ENCODE data around the gene SH3RF3. TPM values are rescaled to one million over a fixed set of nuclear protein-coding genes. Genes with fewer than 3 reads are reported as not detected.

The SH3RF3 gene
- total RNA-seq, 2 donors from 2014 or later, result 1.4 to 17.0 TPM

GRCh38 chr2:109487871-109488655, 359.1 kb downstream of the SH3RF3 start:
- Histone ChIP-seq H3K4me3 (no peak overlapping the region), H3K4me1 (replicated peaks) (no peaks in the 10 kb centered on the region), H3K27ac (no peak overlapping the region), H3K36me3 (no peaks in the 10 kb centered on the region), H3K9me3 (no peaks in the 10 kb centered on the region), H3K27me3 (replicated peaks; ENCODE audit: insufficient read depth) (no peaks in the 10 kb centered on the region)
- intact Hi-C loops (cut with DNase I), result no loop called here
- DNase-seq (ENCODE audit: low spot score), result no peak
- 89% methylated on average over 14 of the region's 14 CpGs for WGBS
- no peak for TF ChIP-seq POLR2AphosphoS5 (IDR thresholded peaks at IDR 0.05)

- no peaks in the 10 kb centered on the region for H3K27me3 ChIP-seq (replicated peaks; ENCODE audit: insufficient read depth)
- no peaks in the 10 kb centered on the region for H3K36me3 ChIP-seq
- no peak for DNase-seq (ENCODE audit: low spot score)
- no peak overlapping the region for H3K27ac ChIP-seq
- whole genome bisulfite sequencing, result 93% methylated on average over 8 of the region's 9 CpGs
- H3K4me1 ChIP-seq (replicated peaks), result no peaks in the 10 kb centered on the region
- TF ChIP-seq POLR2AphosphoS5 (IDR thresholded peaks at IDR 0.05), result no peak
- TF ChIP-seq POLR2A (IDR thresholded peaks at IDR 0.05), result no peak
- TF ChIP-seq CTCF (IDR thresholded peaks at IDR 0.05), result no peak
- intact Hi-C loops (cut with DNase I), result no loop called here
- H3K4me3 ChIP-seq, result no peak overlapping the region
- no peaks in the 10 kb centered on the region for H3K9me3 ChIP-seq
Observed at GRCh38 chr2:109489296-109489695, 360.3 kb downstream of the SH3RF3 start.

GRCh38 chr2:109493176-109493935, 364.4 kb downstream of the SH3RF3 start:
- 47% methylated on average over 4 of the region's 4 CpGs for WGBS

GRCh38 chr2:109494351-109494750, 365.3 kb downstream of the SH3RF3 start:
- intact Hi-C loops (cut with DNase I), result loop anchor here (5.0 to 10.0 kb wide), 2 partner anchors 177 to 570 kb away; no protein-coding TSS in a partner anchor
- peaks cover 2% of the 10 kb centered on the region for H3K4me1 ChIP-seq (replicated peaks)
- 87% methylated on average over 3 of the region's 3 CpGs for WGBS
- H3K4me3 ChIP-seq, result no peak overlapping the region
- H3K9me3 ChIP-seq, result no peaks in the 10 kb centered on the region
- H3K27ac ChIP-seq, result no peak overlapping the region
- TF ChIP-seq POLR2A (IDR thresholded peaks at IDR 0.05), result no peak
- no peak for TF ChIP-seq POLR2AphosphoS5 (IDR thresholded peaks at IDR 0.05)
- no peak for TF ChIP-seq CTCF (IDR thresholded peaks at IDR 0.05)
- no peaks in the 10 kb centered on the region for H3K36me3 ChIP-seq
- no peak for DNase-seq (ENCODE audit: low spot score)
- no peaks in the 10 kb centered on the region for H3K27me3 ChIP-seq (replicated peaks; ENCODE audit: insufficient read depth)

More at GRCh38 chr2:109493176-109493935, 364.4 kb downstream of the SH3RF3 start:
- no peak overlapping the region for H3K4me3 ChIP-seq
- H3K27me3 ChIP-seq (replicated peaks; ENCODE audit: insufficient read depth), result no peaks in the 10 kb centered on the region
- no peaks in the 10 kb centered on the region for H3K4me1 ChIP-seq (replicated peaks)
- no peak overlapping the region for H3K27ac ChIP-seq
- H3K9me3 ChIP-seq, result no peaks in the 10 kb centered on the region
- no peak for DNase-seq (ENCODE audit: low spot score)
- no peak for TF ChIP-seq CTCF (IDR thresholded peaks at IDR 0.05)
- TF ChIP-seq POLR2A (IDR thresholded peaks at IDR 0.05), result no peak
- TF ChIP-seq POLR2AphosphoS5 (IDR thresholded peaks at IDR 0.05), result no peak
- intact Hi-C loops (cut with DNase I), result loop anchor here (5.0 to 10.0 kb wide), 2 partner anchors 176 to 569 kb away; no protein-coding TSS in a partner anchor
- no peaks in the 10 kb centered on the region for H3K36me3 ChIP-seq

- 49% methylated on average over 8 of the region's 8 CpGs for WGBS
Observed at GRCh38 chr2:109497463-109497862, 368.5 kb downstream of the SH3RF3 start.

More at GRCh38 chr2:109497463-109497862, 368.5 kb downstream of the SH3RF3 start:
- no peak for DNase-seq (ENCODE audit: low spot score)
- Histone ChIP-seq H3K27me3 (replicated peaks; ENCODE audit: insufficient read depth) (no peaks in the 10 kb centered on the region), H3K27ac (no peak overlapping the region), H3K36me3 (no peaks in the 10 kb centered on the region), H3K4me3 (no peak overlapping the region), H3K9me3 (no peaks in the 10 kb centered on the region), H3K4me1 (replicated peaks) (peaks cover 12% of the 10 kb centered on the region)
- intact Hi-C loops (cut with DNase I), result loop anchor here (10.0 kb wide), 1 partner anchor 573 kb away; no protein-coding TSS in a partner anchor
- no peak for TF ChIP-seq POLR2A (IDR thresholded peaks at IDR 0.05)
- no peak for TF ChIP-seq CTCF (IDR thresholded peaks at IDR 0.05)
- TF ChIP-seq POLR2AphosphoS5 (IDR thresholded peaks at IDR 0.05), result no peak
